ENCODE data around the gene ATP2B3.

ATP2B3 gene

GRCh38 chrX:153525451-153525850, 8.0 kb downstream of the ATP2B3 start:
- no peak overlapping the region for H3K4me3 ChIP-seq (ENCODE audit: low read length)
- no peak for DNase-seq (ENCODE audit: low read depth, low spot score)

- no peak for DNase-seq (ENCODE audit: low read depth, low spot score)
- no peak overlapping the region for H3K4me3 ChIP-seq (ENCODE audit: low read length)
Measured at GRCh38 chrX:153526042-153526441, 8.6 kb downstream of the ATP2B3 start.

GRCh38 chrX:153526801-153527200, 9.4 kb downstream of the ATP2B3 start:
- no peak for DNase-seq (ENCODE audit: low read depth, low spot score)
- H3K4me3 ChIP-seq (ENCODE audit: low read length), result no peak overlapping the region

GRCh38 chrX:153527208-153527607, 9.8 kb downstream of the ATP2B3 start:
- no peak overlapping the region for H3K4me3 ChIP-seq (ENCODE audit: low read length)
- DNase-seq (ENCODE audit: low read depth, low spot score), result no peak

GRCh38 chrX:153530411-153531129, 13.1 kb downstream of the ATP2B3 start:
- no peak overlapping the region for H3K4me3 ChIP-seq (ENCODE audit: low read length)
- no peak for DNase-seq (ENCODE audit: low read depth, low spot score)

- no peak for DNase-seq (ENCODE audit: low read depth, low spot score)
- H3K4me3 ChIP-seq (ENCODE audit: low read length), result no peak overlapping the region
Measured at GRCh38 chrX:153533091-153533490, 15.6 kb downstream of the ATP2B3 start.

GRCh38 chrX:153537080-153537479, 19.6 kb downstream of the ATP2B3 start:
- DNase-seq (ENCODE audit: low read depth, low spot score), result no peak

GRCh38 chrX:153537526-153538295, 20.3 kb downstream of the ATP2B3 start:
- DNase-seq (ENCODE audit: low read depth, low spot score), result no peak
- no peak overlapping the region for H3K4me3 ChIP-seq (ENCODE audit: low read length)

More at GRCh38 chrX:153537080-153537479, 19.6 kb downstream of the ATP2B3 start:
- no peak overlapping the region for H3K4me3 ChIP-seq (ENCODE audit: low read length)

- no peak overlapping the region for H3K4me3 ChIP-seq (ENCODE audit: low read length)
- no peak for DNase-seq (ENCODE audit: low read depth, low spot score)
Measured at GRCh38 chrX:153538424-153538823, 21.0 kb downstream of the ATP2B3 start.

GRCh38 chrX:153539171-153539978, 21.9 kb downstream of the ATP2B3 start:
- DNase-seq (ENCODE audit: low read depth, low spot score), result peak; percentile 3
- H3K4me3 ChIP-seq (ENCODE audit: low read length), result no peak overlapping the region

- DNase-seq (ENCODE audit: low read depth, low spot score), result no peak
Measured at GRCh38 chrX:153539979-153540358, 22.5 kb downstream of the ATP2B3 start.

GRCh38 chrX:153544727-153545126, 27.3 kb downstream of the ATP2B3 start:
- no peak overlapping the region for H3K4me3 ChIP-seq (ENCODE audit: low read length)
- DNase-seq (ENCODE audit: low read depth, low spot score), result no peak

More at GRCh38 chrX:153539979-153540358, 22.5 kb downstream of the ATP2B3 start:
- no peak overlapping the region for H3K4me3 ChIP-seq (ENCODE audit: low read length)

- no peak for DNase-seq (ENCODE audit: low read depth, low spot score)
Measured at GRCh38 chrX:153546386-153546785, 28.9 kb downstream of the ATP2B3 start.

GRCh38 chrX:153547195-153547594, 29.8 kb downstream of the ATP2B3 start:
- no peak overlapping the region for H3K4me3 ChIP-seq (ENCODE audit: low read length)
- DNase-seq (ENCODE audit: low read depth, low spot score), result no peak

More at GRCh38 chrX:153546386-153546785, 28.9 kb downstream of the ATP2B3 start:
- H3K4me3 ChIP-seq (ENCODE audit: low read length), result no peak overlapping the region

GRCh38 chrX:153549231-153549630, 31.8 kb downstream of the ATP2B3 start:
- H3K4me3 ChIP-seq (ENCODE audit: low read length), result no peak overlapping the region
- no peak for DNase-seq (ENCODE audit: low read depth, low spot score)

GRCh38 chrX:153549807-153550206, 32.4 kb downstream of the ATP2B3 start:
- no peak for DNase-seq (ENCODE audit: low read depth, low spot score)
- H3K4me3 ChIP-seq (ENCODE audit: low read length), result no peak overlapping the region

- no peak for DNase-seq (ENCODE audit: low read depth, low spot score)
- no peak overlapping the region for H3K4me3 ChIP-seq (ENCODE audit: low read length)
Measured at GRCh38 chrX:153551135-153551534, 33.7 kb downstream of the ATP2B3 start.

- no peak for DNase-seq (ENCODE audit: low read depth, low spot score)
- H3K4me3 ChIP-seq (ENCODE audit: low read length), result no peak overlapping the region
Measured at GRCh38 chrX:153554519-153555167, 37.2 kb downstream of the ATP2B3 start.

- DNase-seq (ENCODE audit: low read depth, low spot score), result no peak
- H3K4me3 ChIP-seq (ENCODE audit: low read length), result no peak overlapping the region
Measured at GRCh38 chrX:153556767-153557166, 39.3 kb downstream of the ATP2B3 start.
